BLaER1 treated with 17β-estradiol and CSF1 and Interleukin-3, amounts not matched to agents 10 nM and 100 nM (cell line): ENCODE results near the gene CSRNP2.

Experiments
- H3K27ac ChIP-seq, 11 experiments: shearing (Covaris generic); formaldehyde crosslinking; 2 replicates each; pipeline ENCODE4 v1.8.1; 2022
- H3K27me3 ChIP-seq, 11 experiments: shearing (Covaris generic); formaldehyde crosslinking; 2 replicates each; pipeline ENCODE4 v1.8.1; 2022
- H3K36me3 ChIP-seq, 11 experiments: shearing (Covaris generic); formaldehyde crosslinking; 2 replicates each; pipeline ENCODE4 v1.8.1; 2022
- H3K4me1 ChIP-seq, 10 experiments: shearing (Covaris generic); formaldehyde crosslinking; 2 replicates each; pipeline ENCODE4 v1.8.1; 2022
- H3K4me2 ChIP-seq, 11 experiments: shearing (Covaris generic); formaldehyde crosslinking; 2 replicates each; pipeline ENCODE4 v1.8.1; 2022
- H3K4me3 ChIP-seq, 10 experiments: shearing (Covaris generic); formaldehyde crosslinking; 2 replicates each; pipeline ENCODE4 v1.8.1; 2022
- H3K9ac ChIP-seq, 11 experiments: shearing (Covaris generic); formaldehyde crosslinking; 2 replicates each; pipeline ENCODE4 v1.8.1; 2022
- H3K9me3 ChIP-seq, 11 experiments: shearing (Covaris generic); formaldehyde crosslinking; replicated peaks in 1 of 11; 2 replicates each; pipeline ENCODE4 v1.8.1; 2022
- H4K20me1 ChIP-seq, 11 experiments: shearing (Covaris generic); formaldehyde crosslinking; 2 replicates each; pipeline ENCODE4 v1.8.1; 2022
- Cebpa-rat ChIP-seq, 11 experiments: shearing (Covaris generic); IDR thresholded peaks; 2 replicates each; pipeline ENCODE4 v1.8.1; 2022

CSRNP2 gene

DNA sequence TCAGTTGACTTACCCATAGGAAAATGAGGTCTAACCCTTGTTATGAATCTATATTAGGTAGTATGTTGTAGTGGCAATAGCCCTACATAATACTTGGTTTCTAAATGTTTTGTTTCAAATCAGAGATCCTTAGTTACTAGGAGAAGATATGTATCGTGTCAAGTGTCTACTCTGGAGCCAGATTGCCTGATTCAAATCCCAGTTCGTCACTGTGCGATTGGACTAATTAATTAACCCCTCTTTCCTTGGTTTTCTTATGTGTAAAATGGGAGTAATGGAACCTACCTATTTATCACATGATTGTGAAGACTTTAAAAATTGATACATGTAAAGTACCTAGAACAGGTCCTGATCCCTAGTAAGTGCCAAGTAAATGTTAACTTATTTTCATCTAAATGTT lies 33.9 kb downstream of the CSRNP2 start:
- Histone ChIP-seq H4K20me1 (no peaks in the 10 kb centered on the region), H3K9ac (peak overlapping the region in 5 of 11 experiments; percentile 32 to 91 (median 86); a peak in 5 of 22 replicates), H3K27me3 (no peaks in the 10 kb centered on the region), H3K9me3 (no peaks in the 10 kb centered on the region), H3K4me3 (peak overlapping the region; percentile 65 to 85 (median 76); a peak in 13 of 20 replicates), H3K4me1 (peaks cover 18 to 26% (median 21%) of the 10 kb centered on the region in 10 experiments), H3K36me3 (peaks cover 25 to 46% (median 40%) of the 10 kb centered on the region in 11 experiments), H3K4me2 (peak overlapping the region; percentile 86 to 97 (median 93)), H3K27ac (no peak overlapping the region; a peak in 1 of 22 replicates)
- TF ChIP-seq Cebpa-rat (IDR thresholded peaks at IDR 0.05), result no peak

- Histone ChIP-seq H3K4me2 (peak overlapping the region; percentile 86 to 97 (median 93)), H4K20me1 (no peaks in the 10 kb centered on the region), H3K27ac (peak overlapping the region; percentile 82 to 96 (median 90)), H3K4me3 (peak overlapping the region; percentile 65 to 85 (median 76)), H3K9me3 (no peaks in the 10 kb centered on the region), H3K36me3 (peaks cover 17 to 39% (median 33%) of the 10 kb centered on the region in 11 experiments), H3K27me3 (no peaks in the 10 kb centered on the region), H3K4me1 (peaks cover 18 to 26% (median 21%) of the 10 kb centered on the region in 10 experiments), H3K9ac (peak overlapping the region; percentile 82 to 91 (median 87))
- no peak for TF ChIP-seq Cebpa-rat (IDR thresholded peaks at IDR 0.05)
Measured at GRCh38 chr12:51048661-51049251, 34.6 kb downstream of the CSRNP2 start.

- H3K36me3 ChIP-seq, result peaks cover 8 to 31% (median 24%) of the 10 kb centered on the region in 11 experiments
- no peaks in the 10 kb centered on the region for H3K9me3 ChIP-seq
- H3K27ac ChIP-seq, result peak within 1 kb of the TSS; percentile 82 to 96 (median 90)
- no peaks in the 10 kb centered on the region for H3K27me3 ChIP-seq
- no peaks in the 10 kb centered on the region for H4K20me1 ChIP-seq
- TF ChIP-seq Cebpa-rat (IDR thresholded peaks at IDR 0.05), result no peak
- H3K4me2 ChIP-seq, result peak within 1 kb of the TSS; percentile 86 to 97 (median 93)
- H3K4me1 ChIP-seq, result peaks cover 18 to 26% (median 21%) of the 10 kb centered on the region in 10 experiments
- H3K9ac ChIP-seq, result peak within 1 kb of the TSS; percentile 82 to 91 (median 87)
- peak within 1 kb of the TSS; percentile 65 to 85 (median 76) for H3K4me3 ChIP-seq
Measured at GRCh38 chr12:51047655-51048540, 35.5 kb downstream of the CSRNP2 start, which contains the start of gene LETMD1. Gene LETMD1, plus strand, starts transcription at chr12:51048327. Its CDS starts 30 bp downstream, at chr12:51048357.

DNA sequence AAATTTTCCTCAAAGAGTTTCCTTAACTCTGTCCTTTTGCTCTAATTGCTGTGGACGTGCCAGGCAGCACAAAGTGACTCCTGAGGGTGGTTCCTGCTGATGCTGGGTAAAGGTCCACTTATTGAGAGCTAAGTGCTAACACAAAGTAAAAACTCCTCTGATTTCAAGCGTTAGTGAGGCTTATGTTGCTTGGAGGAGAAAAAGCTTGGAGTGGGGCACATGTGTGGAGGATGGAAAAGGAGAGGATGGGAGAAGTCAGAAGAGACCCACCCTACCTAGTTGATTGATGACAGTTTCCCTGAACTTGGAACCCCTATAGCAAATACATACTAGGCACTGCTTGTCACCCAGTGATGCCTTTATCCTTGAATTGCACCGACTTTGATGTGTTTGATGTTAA lies 47.1 kb downstream of the CSRNP2 start:
- no peak overlapping the region for H3K4me2 ChIP-seq
- H3K27me3 ChIP-seq, result no peaks in the 10 kb centered on the region
- no peak overlapping the region for H3K4me3 ChIP-seq
- no peak overlapping the region for H3K27ac ChIP-seq
- H3K4me1 ChIP-seq, result no peaks in the 10 kb centered on the region
- no peaks in the 10 kb centered on the region for H3K9me3 ChIP-seq
- no peak for TF ChIP-seq Cebpa-rat (IDR thresholded peaks at IDR 0.05)
- no peak overlapping the region for H3K9ac ChIP-seq
- no peaks in the 10 kb centered on the region for H3K36me3 ChIP-seq
- H4K20me1 ChIP-seq, result no peaks in the 10 kb centered on the region

DNA sequence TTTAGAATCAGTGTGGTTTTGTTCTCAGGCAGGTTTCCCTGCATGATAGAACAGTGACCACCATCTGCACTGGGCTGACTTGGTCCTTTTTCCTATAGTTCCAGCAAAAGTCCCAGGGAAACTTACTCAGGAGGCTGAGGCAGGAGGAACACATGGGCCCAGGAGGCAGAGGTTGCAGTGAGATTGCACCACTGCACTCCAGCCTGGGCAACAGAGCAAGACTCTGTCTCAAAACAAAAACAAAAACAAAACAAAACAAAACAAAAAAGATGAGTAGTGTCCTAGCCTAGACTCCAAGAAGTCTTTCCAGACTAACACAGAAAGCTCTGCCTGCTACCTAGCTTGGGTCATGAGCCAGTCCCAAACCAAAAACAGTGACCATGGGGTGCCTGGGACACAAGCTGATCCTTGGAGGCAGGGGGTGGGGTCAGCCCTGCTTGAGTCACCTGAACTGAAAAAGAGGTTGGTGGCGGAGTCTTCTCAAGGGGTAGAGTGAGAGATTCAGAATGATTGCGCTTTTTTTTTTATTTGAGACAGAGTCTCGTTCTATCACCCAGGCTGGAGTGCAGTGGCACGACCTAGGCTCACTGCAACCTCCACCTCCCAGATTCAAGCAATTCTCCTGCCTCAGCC lies 49.8 kb downstream of the CSRNP2 start:
- Histone ChIP-seq H3K36me3 (no peaks in the 10 kb centered on the region), H3K4me3 (no peak overlapping the region), H3K4me2 (no peak overlapping the region), H4K20me1 (no peaks in the 10 kb centered on the region), H3K4me1 (peaks cover 0 to under 1% (median 0%) of the 10 kb centered on the region in 10 experiments; a peak in 1 of 20 replicates), H3K9me3 (no peaks in the 10 kb centered on the region), H3K27ac (no peak overlapping the region), H3K27me3 (no peaks in the 10 kb centered on the region), H3K9ac (no peak overlapping the region)
- TF ChIP-seq Cebpa-rat (IDR thresholded peaks at IDR 0.05), result no peak

- TF ChIP-seq Cebpa-rat (IDR thresholded peaks at IDR 0.05), result no peak
- peaks cover 0 to 3% (median 0%) of the 10 kb centered on the region in 10 experiments; a peak in 1 of 20 replicates for H3K4me1 ChIP-seq
- H3K4me3 ChIP-seq, result no peak overlapping the region
- H3K27ac ChIP-seq, result no peak overlapping the region
- H3K4me2 ChIP-seq, result no peak overlapping the region
- H3K9ac ChIP-seq, result no peak overlapping the region
- H3K36me3 ChIP-seq, result no peaks in the 10 kb centered on the region
- no peaks in the 10 kb centered on the region for H3K9me3 ChIP-seq
- no peaks in the 10 kb centered on the region for H4K20me1 ChIP-seq
- H3K27me3 ChIP-seq, result no peaks in the 10 kb centered on the region
Measured at GRCh38 chr12:51033048-51033447, 50.3 kb downstream of the CSRNP2 start.

- Histone ChIP-seq H3K27me3 (no peaks in the 10 kb centered on the region), H3K4me1 (peaks cover 18 to 32% (median 24%) of the 10 kb centered on the region in 10 experiments), H3K9ac (no peak overlapping the region), H4K20me1 (peaks cover 0 to 9% (median 0%) of the 10 kb centered on the region in 11 experiments; a peak in 3 of 22 replicates), H3K4me3 (no peak overlapping the region), H3K9me3 (no peaks in the 10 kb centered on the region), H3K36me3 (no peaks in the 10 kb centered on the region), H3K27ac (no peak overlapping the region), H3K4me2 (peak overlapping the region in 1 of 11 experiments; percentile 32; a peak in 1 of 22 replicates)
- TF ChIP-seq Cebpa-rat (IDR thresholded peaks at IDR 0.05), result no peak
Measured at GRCh38 chr12:51028813-51029150, 54.6 kb downstream of the CSRNP2 start.

DNA sequence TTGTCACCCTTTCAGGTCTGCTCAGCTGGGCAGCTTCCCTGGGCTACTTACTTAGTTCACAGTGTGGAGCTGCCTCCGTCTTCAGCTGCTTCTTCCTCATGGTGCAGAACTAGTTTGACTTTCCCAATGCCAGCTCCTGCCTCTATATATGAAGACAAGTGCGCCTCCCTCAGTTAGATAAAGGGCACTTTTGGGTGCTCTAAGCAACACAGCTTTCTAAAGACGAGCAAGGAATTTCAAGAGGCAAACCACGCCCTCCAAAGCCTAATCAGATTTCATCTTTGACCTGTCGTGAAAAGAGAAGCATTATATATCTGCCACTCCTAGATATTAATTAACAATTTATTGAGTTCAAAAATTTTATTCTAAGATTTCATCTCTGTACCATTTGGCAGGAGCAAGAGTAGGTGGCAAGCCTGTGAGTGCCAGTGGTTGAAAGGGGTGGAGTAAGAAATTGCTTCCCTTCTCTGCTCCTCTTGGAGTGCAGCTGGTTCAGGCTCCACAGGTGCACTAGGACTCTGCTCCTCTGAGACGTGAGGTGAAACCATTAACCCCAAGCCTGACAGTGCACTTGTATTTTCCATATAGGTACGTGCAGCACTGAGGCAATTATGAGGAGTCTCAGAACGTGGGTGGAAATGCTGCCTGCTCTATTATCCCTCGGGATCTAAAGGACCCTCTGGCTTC lies 55.1 kb downstream of the CSRNP2 start:
- Histone ChIP-seq H3K9ac (no peak overlapping the region), H3K4me1 (peaks cover 18 to 37% (median 26%) of the 10 kb centered on the region in 10 experiments), H3K27ac (no peak overlapping the region), H3K9me3 (no peaks in the 10 kb centered on the region), H4K20me1 (peaks cover 0 to 13% (median 0%) of the 10 kb centered on the region in 11 experiments; a peak in 3 of 22 replicates), H3K4me3 (no peak overlapping the region), H3K27me3 (no peaks in the 10 kb centered on the region), H3K36me3 (no peaks in the 10 kb centered on the region), H3K4me2 (peak overlapping the region in 2 of 11 experiments; percentile 32 to 49; a peak in 3 of 22 replicates)
- TF ChIP-seq Cebpa-rat (IDR thresholded peaks at IDR 0.05), result no peak
